Thyroid gland (tissue), 4 donors: ENCODE data around the gene FAM135A. TPM values are rescaled to one million over a fixed set of nuclear protein-coding genes. Genes with fewer than 3 reads are reported as not detected.

ENCODE experiments used
- DNase-seq, 2 donors: peaks; one replicate each; pipeline ENCODE4 v3.0.0-alpha.2; 2019
- H3K27ac ChIP-seq, 3 donors: fragments of 200-600 bp; sonication (generic); 1 replicate in 2 of 3; 2 replicates in 1 of 3; pipeline ENCODE4 v1.5.1; 2016 to 2019; ENCODE audit warnings: mild to moderate bottlenecking in 1 of 3, moderate library complexity in 1 of 3
- H3K27me3 ChIP-seq: fragments of 200-600 bp; sonication (generic); one replicate; pipeline ENCODE4 v1.5.1; 2019
- H3K36me3 ChIP-seq, 2 donors: fragments of 200-600 bp; sonication (generic); one replicate each; pipeline ENCODE4 v1.5.1; 2016 to 2019
- H3K4me1 ChIP-seq, 2 donors: fragments of 200-600 bp; sonication (generic); one replicate each; pipeline ENCODE4 v1.5.1; 2017 to 2019
- H3K4me3 ChIP-seq, 3 donors: fragments of 200-600 bp; sonication (generic); replicated peaks in 1 of 3; 1 replicate in 2 of 3; 2 replicates in 1 of 3; pipeline ENCODE4 v1.5.1; 2016; ENCODE audit warnings: mild to moderate bottlenecking in 1 of 3
- H3K9me3 ChIP-seq: fragments of 200-600 bp; sonication (generic); one replicate; pipeline ENCODE4 v1.5.1; 2017
- POLR2A ChIP-seq, 2 donors: fragments of 450-650 bp; IDR thresholded peaks; one replicate each; pipeline ENCODE4 v1.6.1; 2017; ENCODE audit warnings: antibody characterized with exemption in 2 of 2, mild to moderate bottlenecking in 2 of 2, moderate library complexity in 1 of 2
- WGBS, 2 donors: methylation state at CpG; one replicate each; pipeline ENCODE4 v1.1.5; 2017; 5-methylcytosine and 5-hydroxymethylcytosine counted together
- intact Hi-C: fragments of 100-400 bp; cut with DNase I; formaldehyde crosslinking; loops from one replicate; pipeline ENCODE4 v1.15.1; 2023
- total RNA-seq, 4 donors: library from RNA; depleted of rRNA; stranded (reverse); fragments of >200 nt; gene quantifications; one replicate each; pipeline ENCODE4 v1.2.3, GENCODE V29; 2016
- TF ChIP-seq, protein P1 (sequence below), 6 experiments: fragments of 200-600 bp in 3 of 6; fragments of 450-650 bp in 3 of 6; sonication (generic) in 3 of 6; IDR thresholded peaks; one replicate each; pipeline ENCODE4 v1.5.1; 2016 to 2019; ENCODE audit warnings: antibody characterized with exemption in 6 of 6, mild to moderate bottlenecking in 2 of 6, inconsistent platforms in 1 of 6, moderate library complexity in 1 of 6

FAM135A gene
- total RNA-seq, 4 donors from 2014 or later: 17.0 to 42.9 (median 27.3) TPM

DNA sequence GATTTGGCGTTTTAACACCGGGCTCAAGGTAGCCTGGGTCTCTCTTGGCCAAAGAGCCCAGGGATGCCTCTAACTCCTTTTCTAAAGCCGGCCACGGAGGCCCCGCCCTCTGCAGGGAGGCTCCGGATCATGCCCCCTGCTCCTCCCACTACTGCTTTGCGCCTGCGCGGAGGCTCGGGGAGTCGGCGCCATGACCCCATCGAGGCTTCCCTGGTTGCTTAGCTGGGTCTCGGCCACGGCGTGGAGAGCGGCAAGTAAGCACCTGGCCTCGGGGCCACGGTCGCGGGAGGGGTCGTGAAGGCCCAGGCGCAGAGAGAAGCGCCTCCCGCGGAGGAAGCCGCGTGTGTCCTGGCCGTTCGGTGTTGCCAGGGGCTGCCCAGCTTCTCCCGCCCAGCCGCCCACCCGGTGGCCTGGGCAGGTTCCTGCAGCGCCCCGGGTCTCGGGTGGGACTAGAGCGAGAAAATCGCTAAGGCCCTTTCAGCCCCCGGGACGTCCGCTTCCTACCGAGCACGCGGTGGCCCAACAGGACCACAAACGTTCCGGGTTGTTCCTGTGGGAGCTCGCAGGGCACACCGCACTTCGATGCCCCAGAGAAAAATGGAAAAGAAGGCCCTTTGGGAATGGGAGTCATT, 153.6 kb downstream of the FAM135A start, which contains the start of gene SDHAF4:
SDHAF4 (plus strand) TSS at position 180 of the 632 bp plus-strand sequence; CDS start at position 191, 11 bp downstream.
- peak; percentile 67 to 88 for TF ChIP-seq POLR2A (IDR thresholded peaks at IDR 0.05)
- TF ChIP-seq, protein P1, sequence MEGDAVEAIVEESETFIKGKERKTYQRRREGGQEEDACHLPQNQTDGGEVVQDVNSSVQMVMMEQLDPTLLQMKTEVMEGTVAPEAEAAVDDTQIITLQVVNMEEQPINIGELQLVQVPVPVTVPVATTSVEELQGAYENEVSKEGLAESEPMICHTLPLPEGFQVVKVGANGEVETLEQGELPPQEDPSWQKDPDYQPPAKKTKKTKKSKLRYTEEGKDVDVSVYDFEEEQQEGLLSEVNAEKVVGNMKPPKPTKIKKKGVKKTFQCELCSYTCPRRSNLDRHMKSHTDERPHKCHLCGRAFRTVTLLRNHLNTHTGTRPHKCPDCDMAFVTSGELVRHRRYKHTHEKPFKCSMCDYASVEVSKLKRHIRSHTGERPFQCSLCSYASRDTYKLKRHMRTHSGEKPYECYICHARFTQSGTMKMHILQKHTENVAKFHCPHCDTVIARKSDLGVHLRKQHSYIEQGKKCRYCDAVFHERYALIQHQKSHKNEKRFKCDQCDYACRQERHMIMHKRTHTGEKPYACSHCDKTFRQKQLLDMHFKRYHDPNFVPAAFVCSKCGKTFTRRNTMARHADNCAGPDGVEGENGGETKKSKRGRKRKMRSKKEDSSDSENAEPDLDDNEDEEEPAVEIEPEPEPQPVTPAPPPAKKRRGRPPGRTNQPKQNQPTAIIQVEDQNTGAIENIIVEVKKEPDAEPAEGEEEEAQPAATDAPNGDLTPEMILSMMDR (IDR thresholded peaks at IDR 0.05): peak in 2 of 6 experiments; percentile 15 to 21
- intact Hi-C loops: loop anchor here (10.0 kb wide), 1 partner anchor 108 kb away; no protein-coding TSS in a partner anchor
- H3K4me3 ChIP-seq: peak within 1 kb of the TSS; percentile 51 to 81 (median 80)
- peak within 1 kb of the TSS; percentile 78 to 83 (median 79) for H3K27ac ChIP-seq
- WGBS, 2 donors: 2 to 4% methylated on average over 20 to 21 of the region's 49 CpGs
- peaks cover 0 to 4% of the 10 kb centered on the region in 2 donors for H3K4me1 ChIP-seq
- H3K9me3 ChIP-seq: no peaks in the 10 kb centered on the region
- no peaks in the 10 kb centered on the region for H3K36me3 ChIP-seq
- DNase-seq: peak; percentile 93 to 96
- no peaks in the 10 kb centered on the region for H3K27me3 ChIP-seq

DNA sequence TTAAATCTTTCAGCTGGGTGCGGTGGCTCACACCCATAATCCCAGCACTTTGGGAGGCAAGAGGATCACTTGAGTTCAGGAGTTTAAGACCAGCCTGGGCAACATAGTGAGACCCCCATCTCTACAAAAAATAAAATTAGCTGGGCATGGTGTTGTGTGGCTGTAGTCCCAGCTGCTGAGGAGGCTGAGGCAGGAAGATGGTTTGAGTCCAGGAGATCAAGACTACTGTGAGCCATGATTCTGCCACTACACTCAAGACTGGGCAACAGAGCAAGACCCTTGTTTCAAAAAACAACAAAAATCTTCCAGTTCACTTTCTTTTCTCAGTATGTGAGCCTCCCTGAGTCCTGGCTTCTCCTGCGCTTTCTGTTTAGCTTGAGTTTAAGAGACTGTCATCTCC, 161.3 kb downstream of the FAM135A start:
- H3K9me3 ChIP-seq: no peaks in the 10 kb centered on the region

DNA sequence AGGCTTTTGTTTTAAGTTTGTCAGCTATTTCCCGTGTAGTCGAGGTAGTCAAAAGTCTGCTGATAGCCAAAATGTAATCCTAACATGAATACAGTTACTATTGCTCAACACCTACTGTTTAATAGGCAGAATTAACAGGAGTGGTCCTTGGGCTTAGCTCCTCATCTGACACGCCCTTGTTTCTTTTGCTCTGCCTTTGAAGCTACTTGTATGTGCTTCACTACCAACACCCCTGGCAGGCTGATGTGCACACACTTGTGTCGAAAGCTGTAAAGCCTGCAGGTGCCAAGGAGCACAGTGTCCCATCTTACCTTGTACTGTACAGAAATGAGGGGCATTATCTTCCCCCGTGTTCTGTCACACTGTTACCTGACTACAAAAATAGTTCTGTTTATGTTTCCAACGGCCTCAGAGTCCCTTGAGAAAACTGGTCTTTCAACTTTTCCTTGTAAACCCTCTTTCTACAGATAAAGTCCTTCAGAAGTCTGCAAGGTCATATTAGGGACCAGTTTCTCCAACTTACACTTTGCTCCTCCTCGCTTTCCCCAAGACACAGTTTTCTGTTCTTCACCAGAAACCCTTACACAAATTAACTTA, 162.7 kb downstream of the FAM135A start:
- Histone ChIP-seq H3K27me3 (no peaks in the 10 kb centered on the region), H3K4me3 (no peak overlapping the region), H3K4me1 (peaks cover 4 to 6% of the 10 kb centered on the region in 2 donors), H3K9me3 (no peaks in the 10 kb centered on the region), H3K27ac (peak overlapping the region in 1 of 3 donors; percentile 34), H3K36me3 (peaks cover 0 to 3% of the 10 kb centered on the region in 2 donors)
- no peak for TF ChIP-seq POLR2A (IDR thresholded peaks at IDR 0.05)
- TF ChIP-seq, protein P1 (IDR thresholded peaks at IDR 0.05): no peak
- intact Hi-C loops: no loop called here
- peak; percentile 56 to 59 for DNase-seq
- WGBS, 2 donors: 34 to 35% methylated on average over 7 of the region's 7 CpGs

More for the DNA sequence above, 161.3 kb downstream of the FAM135A start:
- Histone ChIP-seq H3K27ac (no peak overlapping the region), H3K36me3 (no peaks in the 10 kb centered on the region), H3K27me3 (no peaks in the 10 kb centered on the region), H3K4me3 (no peak overlapping the region), H3K4me1 (peaks cover 4 to 6% of the 10 kb centered on the region in 2 donors)
- TF ChIP-seq POLR2A (IDR thresholded peaks at IDR 0.05): no peak
- TF ChIP-seq, protein P1 (IDR thresholded peaks at IDR 0.05): no peak
- intact Hi-C loops: no loop called here
- no peak for DNase-seq
- WGBS, 2 donors: 100% methylated on average over 2 of the region's 2 CpGs

DNA sequence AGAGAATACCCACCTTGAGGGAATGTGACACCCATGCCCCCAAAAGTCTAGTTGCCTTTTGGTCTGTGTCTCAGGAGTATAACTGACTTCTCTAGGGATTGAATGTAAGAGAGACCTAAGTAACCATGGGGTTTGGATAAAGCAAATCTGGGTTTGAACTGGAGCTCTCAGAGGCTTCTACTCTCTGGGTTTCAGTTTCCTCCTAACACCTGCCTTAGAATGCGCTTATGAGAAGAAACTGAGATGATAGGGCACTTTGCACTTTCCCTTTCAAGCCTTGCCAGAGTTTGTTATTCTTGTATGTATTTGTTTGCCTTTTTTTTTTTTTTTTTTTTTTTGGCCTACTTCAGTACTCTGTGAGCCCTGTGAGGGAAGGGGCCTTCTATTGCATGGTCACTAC, 172.8 kb downstream of the FAM135A start:
- Histone ChIP-seq H3K4me3 (no peak overlapping the region), H3K36me3 (peaks cover 3% of the 10 kb centered on the region in 2 donors), H3K27me3 (no peaks in the 10 kb centered on the region), H3K9me3 (no peaks in the 10 kb centered on the region), H3K4me1 (no peaks in the 10 kb centered on the region), H3K27ac (no peak overlapping the region)
- no peak for TF ChIP-seq POLR2A (IDR thresholded peaks at IDR 0.05)
- TF ChIP-seq, protein P1 (IDR thresholded peaks at IDR 0.05): no peak
- WGBS, 2 donors: 95 to 97% methylated on average over 1 of the region's 1 CpG
- no peak for DNase-seq
- intact Hi-C loops: no loop called here

DNA sequence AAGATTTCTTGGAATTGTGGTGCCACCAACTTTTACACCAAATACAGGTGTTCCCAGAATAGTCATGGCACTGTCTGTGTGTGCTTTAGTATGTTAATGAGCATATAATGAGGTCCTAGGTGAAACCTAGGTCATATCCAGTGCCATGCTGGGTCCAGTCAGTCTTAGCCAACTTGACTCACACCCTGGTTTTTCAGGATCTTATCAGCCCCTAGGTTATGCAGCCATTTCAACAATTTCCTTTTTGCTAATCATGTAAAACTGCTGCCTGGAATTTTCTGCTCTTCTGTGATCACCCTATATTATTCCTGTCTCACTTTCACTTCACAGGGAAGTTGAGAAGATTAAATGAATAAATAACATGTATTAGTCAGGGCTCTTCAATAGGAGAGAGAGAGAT, 177.1 kb downstream of the FAM135A start:
- DNase-seq: no peak
- no peak for TF ChIP-seq POLR2A (IDR thresholded peaks at IDR 0.05)
- TF ChIP-seq, protein P1 (IDR thresholded peaks at IDR 0.05): no peak
- Histone ChIP-seq H3K4me1 (no peaks in the 10 kb centered on the region), H3K9me3 (no peaks in the 10 kb centered on the region), H3K27ac (no peak overlapping the region), H3K36me3 (peaks cover 0 to 2% of the 10 kb centered on the region in 2 donors), H3K27me3 (no peaks in the 10 kb centered on the region), H3K4me3 (no peak overlapping the region)
- intact Hi-C loops: no loop called here
